LNCAP (cell line): Measurements from ENCODE around the gene ZRANB1.

Experiments used
- TF ChIP-seq, protein P1 (sequence below): fragments of 450-650 bp; IDR thresholded peaks from 2 replicates; pipeline ENCODE4 v1.5.1; 2017; ENCODE audit warnings: mild to moderate bottlenecking

ZRANB1 gene

DNA sequence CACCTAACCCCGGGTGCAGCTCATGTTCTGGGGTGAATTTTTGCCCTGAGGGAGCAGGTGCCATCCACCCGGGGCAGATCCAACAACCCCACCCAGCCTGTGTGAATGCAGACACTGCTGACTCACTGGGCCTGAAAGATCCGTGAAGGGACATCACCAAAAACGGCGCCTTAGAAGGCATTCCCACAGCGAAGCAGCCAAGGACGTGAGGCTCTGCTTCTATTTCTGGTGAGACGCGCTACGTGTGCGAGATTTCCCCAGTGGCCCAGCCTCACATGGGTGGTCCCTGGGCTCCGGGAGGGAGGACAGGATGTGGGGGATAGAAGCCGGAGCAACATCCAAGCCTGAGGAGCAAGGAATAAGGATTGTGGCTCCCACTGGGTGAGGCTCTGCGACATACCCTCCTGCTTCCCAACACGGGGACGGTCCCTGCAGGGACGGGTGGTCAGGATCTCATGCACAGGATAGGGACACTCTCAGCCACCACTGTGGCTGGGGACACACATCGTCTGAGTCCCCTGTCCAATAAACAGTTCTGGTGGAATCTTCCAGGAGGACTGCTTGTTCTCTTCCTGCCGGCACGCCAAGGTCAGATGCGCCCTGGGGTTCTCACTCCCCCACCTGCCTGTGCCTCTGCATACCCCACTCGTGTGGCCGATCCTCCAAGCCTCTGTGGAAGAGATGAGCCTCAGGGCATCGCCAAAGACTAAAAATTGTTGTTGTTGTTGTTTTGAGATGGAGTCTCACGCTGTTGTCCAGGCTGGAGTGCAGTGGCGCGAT lies 70.2 kb downstream of the ZRANB1 start:
- TF ChIP-seq, protein P1, sequence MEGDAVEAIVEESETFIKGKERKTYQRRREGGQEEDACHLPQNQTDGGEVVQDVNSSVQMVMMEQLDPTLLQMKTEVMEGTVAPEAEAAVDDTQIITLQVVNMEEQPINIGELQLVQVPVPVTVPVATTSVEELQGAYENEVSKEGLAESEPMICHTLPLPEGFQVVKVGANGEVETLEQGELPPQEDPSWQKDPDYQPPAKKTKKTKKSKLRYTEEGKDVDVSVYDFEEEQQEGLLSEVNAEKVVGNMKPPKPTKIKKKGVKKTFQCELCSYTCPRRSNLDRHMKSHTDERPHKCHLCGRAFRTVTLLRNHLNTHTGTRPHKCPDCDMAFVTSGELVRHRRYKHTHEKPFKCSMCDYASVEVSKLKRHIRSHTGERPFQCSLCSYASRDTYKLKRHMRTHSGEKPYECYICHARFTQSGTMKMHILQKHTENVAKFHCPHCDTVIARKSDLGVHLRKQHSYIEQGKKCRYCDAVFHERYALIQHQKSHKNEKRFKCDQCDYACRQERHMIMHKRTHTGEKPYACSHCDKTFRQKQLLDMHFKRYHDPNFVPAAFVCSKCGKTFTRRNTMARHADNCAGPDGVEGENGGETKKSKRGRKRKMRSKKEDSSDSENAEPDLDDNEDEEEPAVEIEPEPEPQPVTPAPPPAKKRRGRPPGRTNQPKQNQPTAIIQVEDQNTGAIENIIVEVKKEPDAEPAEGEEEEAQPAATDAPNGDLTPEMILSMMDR, result no peak

DNA sequence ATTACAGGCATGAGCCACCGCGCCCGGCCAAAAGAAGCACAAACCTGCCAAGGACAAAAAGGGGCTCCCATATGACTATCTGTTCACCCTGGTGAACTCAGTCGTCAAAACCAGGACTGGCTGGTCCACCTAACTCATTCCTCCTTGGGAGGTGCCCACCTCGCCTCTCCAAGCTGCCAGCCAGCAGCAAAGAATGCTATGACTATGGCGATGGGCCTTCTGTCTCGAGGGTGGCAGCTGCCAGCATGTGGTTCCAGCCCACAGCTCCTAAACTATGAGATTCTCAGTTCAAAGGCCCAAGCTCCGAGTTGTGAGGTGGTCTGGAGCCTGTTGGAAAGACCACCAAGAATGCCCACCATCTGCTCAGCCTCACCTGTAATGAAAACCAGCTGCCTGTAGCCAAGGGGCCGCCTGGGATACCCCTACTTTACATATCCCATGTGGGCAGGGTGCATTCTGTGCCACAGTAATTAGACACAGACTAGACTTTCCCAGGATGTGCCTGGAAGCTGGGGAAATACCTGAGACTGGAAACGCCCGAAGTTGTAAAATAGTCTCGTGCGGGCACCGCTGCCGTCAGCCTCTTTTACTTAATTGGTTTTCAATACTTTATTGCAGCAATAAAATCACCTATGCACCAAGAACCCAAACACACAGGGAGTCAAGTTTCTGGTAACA lies 71.1 kb downstream of the ZRANB1 start:
- TF ChIP-seq, protein P1, result no peak

- TF ChIP-seq, protein P1, result no peak
Measured at GRCh38 chr10:125013529-125013872, 71.6 kb downstream of the ZRANB1 start.

DNA sequence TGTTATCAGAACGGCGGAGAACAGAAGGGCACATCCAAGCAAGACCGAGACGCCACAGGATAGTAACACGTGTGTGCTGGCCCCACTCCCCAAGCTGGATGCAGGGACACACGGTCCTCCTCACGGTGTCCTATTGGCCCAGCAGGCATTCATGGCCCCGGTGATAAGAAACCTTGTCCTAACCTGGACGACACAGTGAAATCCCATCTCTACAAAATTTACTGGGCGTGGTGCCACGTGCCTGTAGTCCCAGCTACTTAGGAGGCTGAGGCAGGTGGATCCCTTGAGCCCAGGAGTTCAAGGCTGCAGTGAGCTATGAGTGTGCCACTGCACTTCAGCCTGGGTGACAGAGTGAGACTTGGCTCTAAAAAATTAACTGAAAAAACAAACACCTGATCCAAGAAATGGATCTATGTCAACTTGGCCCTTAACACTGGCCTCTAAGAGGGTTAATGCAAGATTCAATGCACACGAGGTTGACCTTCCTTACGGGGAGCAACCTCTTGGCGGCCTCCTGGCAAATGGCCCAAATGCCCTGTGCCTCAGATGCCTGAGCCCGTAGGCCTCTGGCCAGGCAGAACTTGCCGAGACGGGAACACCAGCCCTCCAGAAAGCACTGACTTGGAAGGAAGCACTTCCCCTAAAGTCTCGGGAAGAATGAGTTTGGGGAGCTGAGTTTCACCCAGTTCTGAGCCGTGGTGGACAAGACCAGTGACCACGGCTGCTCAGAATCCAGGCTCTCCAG lies 72.3 kb downstream of the ZRANB1 start:
- TF ChIP-seq, protein P1, result no peak

DNA sequence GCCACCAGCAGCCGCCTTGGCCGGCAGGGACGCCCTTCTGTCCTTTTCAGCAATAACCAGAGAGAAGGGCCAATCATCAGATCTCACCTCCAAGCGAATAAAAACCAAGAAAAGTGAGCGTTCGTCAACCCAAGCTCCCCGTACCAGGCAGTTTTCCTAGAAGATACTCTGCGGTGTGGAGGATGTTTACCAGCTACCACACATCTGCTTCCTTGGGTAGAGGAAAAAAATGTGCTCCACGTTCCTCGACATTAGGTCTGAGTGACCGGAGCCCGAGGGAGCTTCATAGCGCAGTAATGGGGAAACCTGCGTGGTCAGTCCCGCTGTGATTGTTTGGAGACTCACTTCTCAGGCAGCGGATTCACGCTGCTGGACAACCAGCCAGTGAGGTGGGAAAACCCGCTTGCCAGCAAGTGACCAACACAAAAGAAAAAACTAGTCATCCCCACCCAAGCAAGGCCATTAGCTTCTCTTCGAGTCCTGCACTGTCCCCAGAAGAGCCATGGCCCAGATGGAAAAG lies 73.0 kb downstream of the ZRANB1 start:
- TF ChIP-seq, protein P1, result no peak

DNA sequence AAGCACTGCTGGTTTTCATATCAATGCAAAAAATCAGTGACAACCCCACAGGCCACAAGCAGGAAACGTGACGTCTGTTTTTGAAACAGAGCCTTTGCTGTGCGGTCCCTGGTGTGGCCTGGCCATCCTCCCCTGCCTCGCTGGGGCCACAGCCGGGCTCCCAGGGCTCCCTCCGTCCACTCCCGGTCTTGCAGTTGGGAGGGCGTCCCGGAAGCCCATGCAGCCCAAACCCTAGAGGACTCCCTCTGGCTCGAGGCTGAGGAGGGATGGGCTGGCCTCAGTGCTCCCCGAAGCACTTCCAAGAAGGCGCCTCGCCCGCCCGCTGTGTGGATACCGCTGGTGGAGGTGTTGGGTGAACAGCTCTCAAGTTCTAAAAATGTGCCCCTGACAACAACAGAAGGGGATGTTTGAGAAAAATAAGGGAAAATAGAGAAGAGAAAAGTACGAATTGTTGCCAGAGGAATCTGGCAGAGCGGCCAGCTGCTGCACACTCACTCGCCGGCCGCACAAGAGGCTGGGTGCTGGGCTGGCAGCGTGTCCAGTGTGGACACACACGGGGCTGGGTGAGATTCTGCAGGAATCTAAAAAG lies 73.5 kb downstream of the ZRANB1 start:
- TF ChIP-seq, protein P1, result no peak

DNA sequence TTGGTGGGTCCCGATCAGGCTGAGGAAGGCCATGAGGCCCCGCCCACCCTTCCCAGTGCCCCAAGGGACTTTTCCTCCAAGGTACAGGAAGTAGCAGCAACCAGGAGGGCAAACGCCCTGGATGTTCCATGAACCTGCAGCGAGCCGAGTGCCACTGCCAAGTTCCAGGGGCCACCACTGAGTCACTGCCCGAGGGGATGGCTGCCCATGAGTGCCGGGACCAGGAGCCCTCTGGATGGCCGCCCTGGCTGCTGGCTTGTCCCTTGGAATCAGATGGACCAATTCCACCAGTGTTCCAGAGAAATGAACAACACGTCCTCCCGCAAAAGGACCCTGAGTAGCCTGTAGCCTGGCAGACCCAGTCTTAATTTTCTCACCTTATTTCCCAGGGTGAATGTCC lies 74.2 kb downstream of the ZRANB1 start:
- TF ChIP-seq, protein P1, result no peak
